Activated T-cell treated with anti-CD3 and anti-CD28 coated beads for 24 hours (primary cell): ENCODE data around the gene SLC26A1.

Experiments used
- DNase-seq: peaks from one replicate; pipeline ENCODE4 v3.0.0-alpha.2; 2020; ENCODE audit warnings: low read depth

SLC26A1 gene

GRCh38 chr4:964346-965025 is 28.7 kb downstream of the SLC26A1 start:
- no peak for DNase-seq

- no peak for DNase-seq
Measured at GRCh38 chr4:963276-964225, 29.7 kb downstream of the SLC26A1 start.

- DNase-seq = no peak
Measured at GRCh38 chr4:962231-963208, 30.7 kb downstream of the SLC26A1 start.

- DNase-seq = no peak
Measured at GRCh38 chr4:961351-962230, 31.6 kb downstream of the SLC26A1 start.

- DNase-seq = no peak
Measured at GRCh38 chr4:960636-961350, 32.4 kb downstream of the SLC26A1 start.

- DNase-seq = no peak
Measured at GRCh38 chr4:960140-960635, 33.0 kb downstream of the SLC26A1 start.

- no peak for DNase-seq
Measured at GRCh38 chr4:959338-960139, 33.7 kb downstream of the SLC26A1 start.

- DNase-seq = no peak
Measured at GRCh38 chr4:958696-959337, 34.4 kb downstream of the SLC26A1 start.

GRCh38 chr4:958314-958665 is 34.9 kb downstream of the SLC26A1 start:
- DNase-seq = no peak

GRCh38 chr4:957581-958313 is 35.5 kb downstream of the SLC26A1 start:
- no peak for DNase-seq

- no peak for DNase-seq
Measured at GRCh38 chr4:957231-957580, 36.0 kb downstream of the SLC26A1 start.

- DNase-seq = no peak
Measured at GRCh38 chr4:956531-957230, 36.5 kb downstream of the SLC26A1 start.

- DNase-seq = no peak
Measured at GRCh38 chr4:955931-956381, 37.2 kb downstream of the SLC26A1 start.

- no peak for DNase-seq
Measured at GRCh38 chr4:955161-955921, 37.9 kb downstream of the SLC26A1 start.

GRCh38 chr4:954211-955020 is 38.8 kb downstream of the SLC26A1 start:
- no peak for DNase-seq

- DNase-seq = no peak
Measured at GRCh38 chr4:953574-953915, 39.7 kb downstream of the SLC26A1 start.
